Measurements from ENCODE around the gene SCAMP4.
"Not testable (repeated sequence)": the region's sequence is repeated elsewhere in the genome, so short reads cannot be mapped to it uniquely, and the experiment has no call there.

The SCAMP4 gene

GRCh38 chr19:1882786-1883692 is 22.2 kb upstream of the SCAMP4 start:
- DNase-seq (ENCODE audit: low read depth): no peak
- TF ChIP-seq CTCF (conservative IDR thresholded peaks at IDR 0.05; ENCODE audit: low read depth, low read length): no peak
- peak overlapping the region; percentile 8 for H3K4me3 ChIP-seq (ENCODE audit: low read depth, low read length)

- no peak for DNase-seq (ENCODE audit: low read depth)
- H3K4me3 ChIP-seq (ENCODE audit: low read depth, low read length): peak overlapping the region; percentile 88
These were observed 21.4 kb upstream of the SCAMP4 start for GRCh38 chr19:1883784-1884183.

GRCh38 chr19:1884291-1884718 is 20.9 kb upstream of the SCAMP4 start:
- no peak for TF ChIP-seq CTCF (conservative IDR thresholded peaks at IDR 0.05; ENCODE audit: low read depth, low read length)
- no peak for DNase-seq (ENCODE audit: low read depth)
- H3K4me3 ChIP-seq (ENCODE audit: low read depth, low read length): peak overlapping the region; percentile 88

More at GRCh38 chr19:1883784-1884183, 21.4 kb upstream of the SCAMP4 start:
- TF ChIP-seq CTCF (conservative IDR thresholded peaks at IDR 0.05; ENCODE audit: low read depth, low read length): no peak

GRCh38 chr19:1884719-1885334 is 20.4 kb upstream of the SCAMP4 start:
- DNase-seq (ENCODE audit: low read depth): no peak
- peak overlapping the region; percentile 88 for H3K4me3 ChIP-seq (ENCODE audit: low read depth, low read length)
- TF ChIP-seq CTCF (conservative IDR thresholded peaks at IDR 0.05; ENCODE audit: low read depth, low read length): no peak

- peak; percentile 94 for DNase-seq (ENCODE audit: low read depth)
- peak within 1 kb of the TSS; percentile 88 for H3K4me3 ChIP-seq (ENCODE audit: low read depth, low read length)
These were observed 19.6 kb upstream of the SCAMP4 start, which contains the start of gene ABHD17A for GRCh38 chr19:1885398-1886119. TSS of gene ABHD17A (minus strand) at chr19:1885496. CDS start at chr19:1881566, 3,930 bp downstream.

- H3K4me3 ChIP-seq (ENCODE audit: low read depth, low read length); DNase-seq (ENCODE audit: low read depth): not testable (repeated sequence)
These were observed 18.8 kb upstream of the SCAMP4 start for GRCh38 chr19:1886360-1886759.

GRCh38 chr19:1888385-1888784 is 16.8 kb upstream of the SCAMP4 start:
- TF ChIP-seq CTCF (conservative IDR thresholded peaks at IDR 0.05; ENCODE audit: low read depth, low read length): no peak
- H3K4me3 ChIP-seq (ENCODE audit: low read depth, low read length): no peak overlapping the region
- no peak for DNase-seq (ENCODE audit: low read depth)

Measured in choroid plexus epithelial cell (primary cell).